OCI-LY3 (cell line): ENCODE measurements around the gene CAPN14.

Source experiments
- H2AFZ ChIP-seq: fragments of 200-600, 300-600 bp; shearing (Covaris generic); 2 replicates; pipeline ENCODE4 v1.6.0; 2014; ENCODE audit warnings: antibody characterized with exemption, low read depth, low read length
- H3K27ac ChIP-seq: fragments of 200-600, 300-600 bp; sonication (generic); 2 replicates; pipeline ENCODE4 v1.5.1; 2014; ENCODE audit warnings: mild to moderate bottlenecking, low read length, moderate library complexity, mixed read lengths
- H3K27me3 ChIP-seq: fragments of 200-600, 300-600 bp; sonication (generic); 2 replicates; pipeline ENCODE4 v1.6.1; 2014; ENCODE audit warnings: low read depth, low read length, mixed read lengths
- H3K36me3 ChIP-seq: fragments of 200-600, 300-600 bp; sonication (generic); replicated peaks from 2 replicates; pipeline ENCODE3; 2014; ENCODE audit warnings: low read depth, low read length, mixed read lengths
- H3K4me1 ChIP-seq: fragments of 300-600, 200-600 bp; sonication (generic); 2 replicates; pipeline ENCODE4 v1.6.1; 2014; ENCODE audit warnings: low read length, mixed read lengths
- H3K4me2 ChIP-seq: fragments of 200-600, 300-600 bp; sonication (generic); 2 replicates; pipeline ENCODE4 v1.6.1; 2014; ENCODE audit warnings: low read length, mixed read lengths
- H3K4me3 ChIP-seq: fragments of 300-600, 200-600 bp; sonication (generic); 2 replicates; pipeline ENCODE4 v1.5.1; 2014; ENCODE audit warnings: antibody characterized with exemption, mild to moderate bottlenecking, low read length, moderate library complexity
- H3K79me2 ChIP-seq: fragments of 300-600, 200-600 bp; shearing (Covaris generic); 2 replicates; pipeline ENCODE4 v1.6.1; 2014; ENCODE audit warnings: mild to moderate bottlenecking, low read length, mixed read lengths
- H3K9ac ChIP-seq: fragments of 300-600, 200-600 bp; shearing (Covaris generic); 2 replicates; pipeline ENCODE4 v1.6.0; 2014; ENCODE audit warnings: mild to moderate bottlenecking, low read length, moderate library complexity
- H3K9me3 ChIP-seq: fragments of 200-600, 300-600 bp; shearing (Covaris generic); 2 replicates; pipeline ENCODE4 v1.6.1; 2014; ENCODE audit warnings: low read length, mixed read lengths; ENCODE audit not compliant: insufficient read depth
- H4K20me1 ChIP-seq: fragments of 200-600, 300-600 bp; sonication (generic); 2 replicates; pipeline ENCODE4 v1.6.1; 2016; ENCODE audit warnings: low read length, mixed read lengths; ENCODE audit not compliant: insufficient read depth
- CTCF ChIP-seq: fragments of 200-600, 300-600 bp; sonication (generic); IDR thresholded peaks from 2 replicates; pipeline ENCODE4 v1.5.1; 2014; ENCODE audit warnings: antibody characterized with exemption, low read length, low read depth
- EZH2phosphoT487 ChIP-seq: fragments of 200-600 bp; shearing (Covaris generic); IDR thresholded peaks from 2 replicates; pipeline ENCODE4 v1.6.1; 2018; ENCODE audit warnings: antibody characterized with exemption, mixed run types, low read depth

The CAPN14 gene

DNA sequence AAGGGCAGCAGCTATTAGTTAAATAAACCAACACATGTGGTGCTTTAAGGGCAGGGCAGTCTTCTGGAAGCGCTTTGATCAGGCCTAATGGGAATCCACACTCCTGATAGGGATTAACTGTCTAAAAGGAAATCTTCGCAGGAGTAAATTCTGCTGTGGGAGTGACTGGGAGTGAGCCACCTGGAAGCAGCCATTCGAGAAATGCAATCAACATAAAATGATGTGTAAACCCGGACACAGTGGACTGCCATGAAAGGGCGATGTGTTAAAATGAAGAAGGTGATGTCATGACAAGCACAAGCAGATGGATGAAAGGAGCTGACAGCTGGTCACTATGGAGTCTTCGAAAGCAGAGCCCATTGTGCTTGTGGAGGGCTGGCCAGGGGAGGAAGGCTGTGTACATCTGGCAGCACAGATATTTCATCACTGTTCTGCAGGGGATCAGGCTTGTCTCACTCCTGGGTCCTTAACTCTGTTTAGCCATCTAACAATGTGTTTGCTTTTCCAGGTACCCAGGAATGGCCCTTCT, 54.2 kb downstream of the CAPN14 start:
- Histone ChIP-seq H3K4me1 (peaks cover 9% of the 10 kb centered on the region), H4K20me1 (no peaks in the 10 kb centered on the region), H3K27me3 (peaks cover 27% of the 10 kb centered on the region; the same call in 1 of the 2 replicates), H3K4me2 (no peak overlapping the region), H3K79me2 (no peaks in the 10 kb centered on the region), H3K36me3 (no peaks in the 10 kb centered on the region), H3K9me3 (no peaks in the 10 kb centered on the region), H3K27ac (no peak overlapping the region), H3K4me3 (no peak overlapping the region), H3K9ac (no peak overlapping the region), H2AFZ (no peak overlapping the region)
- TF ChIP-seq EZH2phosphoT487 (no peak), CTCF (no peak)

DNA sequence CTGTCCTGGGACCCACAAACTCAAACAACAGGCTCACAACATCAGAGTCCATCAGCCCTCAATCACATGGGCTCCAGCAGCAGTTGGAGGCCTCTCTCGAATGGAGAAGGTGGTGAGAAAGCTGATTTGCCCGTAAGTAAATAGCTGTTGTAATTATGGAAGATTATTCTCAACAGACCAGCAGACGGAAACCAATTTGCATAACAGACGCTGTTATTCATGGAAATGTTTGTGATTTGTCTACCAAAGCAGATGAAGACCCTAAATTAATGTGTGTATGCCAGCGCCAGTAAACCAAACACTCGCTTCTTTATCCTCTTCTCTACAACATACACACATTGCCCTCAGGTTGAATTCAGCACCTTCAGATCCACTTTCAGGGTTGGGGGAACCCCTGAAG, 55.7 kb downstream of the CAPN14 start:
- Histone ChIP-seq H3K27ac (no peak overlapping the region), H3K36me3 (no peaks in the 10 kb centered on the region), H3K79me2 (no peaks in the 10 kb centered on the region), H3K9ac (no peak overlapping the region), H3K4me2 (no peak overlapping the region), H2AFZ (no peak overlapping the region), H4K20me1 (no peaks in the 10 kb centered on the region), H3K4me1 (peaks cover 15% of the 10 kb centered on the region), H3K4me3 (no peak overlapping the region), H3K27me3 (peaks cover 27% of the 10 kb centered on the region; the same call in 1 of the 2 replicates), H3K9me3 (no peaks in the 10 kb centered on the region)
- TF ChIP-seq EZH2phosphoT487 (no peak), CTCF (no peak)

GRCh38 chr2:31151501-31151900, 65.8 kb downstream of the CAPN14 start:
- TF ChIP-seq CTCF (no peak), EZH2phosphoT487 (no peak)
- Histone ChIP-seq H3K36me3 (peaks cover 6% of the 10 kb centered on the region), H3K4me1 (peaks cover 19% of the 10 kb centered on the region), H3K9ac (no peak overlapping the region), H3K9me3 (no peaks in the 10 kb centered on the region), H3K4me2 (no peak overlapping the region), H3K27me3 (peaks cover 4% of the 10 kb centered on the region; the same call in 1 of the 2 replicates), H2AFZ (no peak overlapping the region), H3K79me2 (no peaks in the 10 kb centered on the region), H3K4me3 (no peak overlapping the region), H3K27ac (no peak overlapping the region), H4K20me1 (no peaks in the 10 kb centered on the region)

DNA sequence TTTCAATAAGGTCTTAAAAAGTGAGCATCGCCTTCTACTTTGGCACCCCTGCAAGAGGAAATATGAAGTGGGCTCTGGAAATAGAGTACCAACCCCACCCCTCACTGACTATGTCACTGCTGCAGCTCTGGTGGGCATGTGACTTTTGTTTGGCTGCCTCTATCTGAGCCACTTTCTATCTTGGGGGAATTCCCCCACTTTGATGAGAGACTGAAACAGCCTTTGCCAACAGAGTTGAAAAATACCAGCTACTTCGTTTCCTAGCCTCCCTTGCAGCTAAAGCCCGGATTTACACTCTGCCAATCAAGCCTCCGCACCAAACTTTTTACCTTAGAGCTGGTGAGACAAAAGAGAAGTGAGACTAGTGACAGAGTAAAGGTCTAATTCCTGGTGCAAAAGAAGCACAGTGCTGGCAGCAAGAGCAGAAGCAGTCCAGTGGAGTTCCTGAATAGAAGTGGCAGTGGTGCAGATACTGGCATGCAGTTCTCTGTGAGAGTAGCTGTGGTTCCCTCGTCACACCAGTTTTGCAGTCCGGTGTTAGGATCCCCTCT, 67.1 kb downstream of the CAPN14 start:
- Histone ChIP-seq H3K9ac (no peak overlapping the region), H2AFZ (no peak overlapping the region), H3K79me2 (no peaks in the 10 kb centered on the region), H3K4me2 (peak overlapping the region; percentile 6; the same call in 1 of the 2 replicates), H3K27me3 (peaks cover 4% of the 10 kb centered on the region; the same call in 1 of the 2 replicates), H3K9me3 (no peaks in the 10 kb centered on the region), H3K36me3 (peaks cover 6% of the 10 kb centered on the region), H3K27ac (peak overlapping the region; percentile 23; the same call in 1 of the 2 replicates), H4K20me1 (no peaks in the 10 kb centered on the region), H3K4me1 (peaks cover 19% of the 10 kb centered on the region), H3K4me3 (no peak overlapping the region)
- TF ChIP-seq EZH2phosphoT487 (no peak), CTCF (no peak)
